ENCODE measurements around the gene VHLL. TPM values are rescaled to one million over a fixed set of nuclear protein-coding genes. Genes with fewer than 3 reads are reported as not detected.

VHLL gene
- total and polyA plus RNA-seq, 10 of the 15 experiments (the other 5 are each of a cell fraction or from before 2014, with no cell fraction given) = 0.23 TPM; not detected in 9

GRCh38 chr1:156282479-156283222 is 16.5 kb downstream of the VHLL start, which contains the start of gene SMG5 (continued):
- TF ChIP-seq SREBF1 (IDR thresholded peaks at IDR 0.05; ENCODE audit: low read length) (0 out of 2 replicates have a peak, but pooled peaks have one; percentile 13), SREBF2 (IDR thresholded peaks at IDR 0.05; ENCODE audit: low read length) (no peak), GABPA (IDR thresholded peaks at IDR 0.05; ENCODE audit: low read depth) (peak; percentile 88), SRF (IDR thresholded peaks at IDR 0.05; ENCODE audit: low read depth in 2 of 2, low read length in 2 of 2) (peak in 1 of 2 experiments; percentile 76; a peak in 2 of 4 replicates), RELA (IDR thresholded peaks at IDR 0.05; ENCODE audit: borderline replicate concordance, partially characterized antibody) (peak; percentile 47), TCF7 (IDR thresholded peaks at IDR 0.05; ENCODE audit: borderline replicate concordance) (peak; percentile 47; the same call in 1 of the 2 replicates), CREB1 (IDR thresholded peaks at IDR 0.05; ENCODE audit: low read depth) (peak; percentile 71), BHLHE40 (IDR thresholded peaks at IDR 0.05; ENCODE audit: borderline replicate concordance in 1 of 2, low read depth in 2 of 2, low read length in 1 of 2) (peak; percentile 22 to 61; a peak in 2 of 4 replicates), SIX5 (IDR thresholded peaks at IDR 0.05; ENCODE audit: low read depth, low read length, severe bottlenecking) (peak; percentile 86), SIN3A (IDR thresholded peaks at IDR 0.05; ENCODE audit: low read depth, low read length) (peak; percentile 93), BCL11A (IDR thresholded peaks at IDR 0.05; ENCODE audit: low read depth, low read length) (no peak), POU2F2 (IDR thresholded peaks at IDR 0.05; ENCODE audit: borderline replicate concordance, low read depth, low read length) (peak; percentile 79; the same call in 2 of the 3 replicates), CBFB (IDR thresholded peaks at IDR 0.05; ENCODE audit: low read depth) (peak; percentile 98), MYC (IDR thresholded peaks at IDR 0.05; ENCODE audit: insufficient read depth, insufficient read length, insufficient replicate concordance, low read length, severe bottlenecking) (peak; percentile 59), EGR1 (IDR thresholded peaks at IDR 0.05; ENCODE audit: borderline replicate concordance in 1 of 2, low read depth in 2 of 2, low read length in 2 of 2) (peak in 1 of 2 experiments; percentile 66; a peak in 1 of 3 replicates), STAT1 (conservative IDR thresholded peaks at IDR 0.05) (peak; percentile 90; the same call in 1 of the 2 replicates), IRF4 (IDR thresholded peaks at IDR 0.05; ENCODE audit: low read depth, low read length) (peak; percentile 77), CEBPZ (IDR thresholded peaks at IDR 0.05; ENCODE audit: low read depth, low read length) (no peak; the same call in 1 of the 2 replicates), NFXL1 (IDR thresholded peaks at IDR 0.05; ENCODE audit: borderline replicate concordance) (no peak), ATF7 (IDR thresholded peaks at IDR 0.05; ENCODE audit: low read depth) (peak; percentile 67), HDAC2 (IDR thresholded peaks at IDR 0.05) (no peak), RAD21 (IDR thresholded peaks at IDR 0.05; ENCODE audit: insufficient read depth, low read depth, low read length) (no peak)
- TF ChIP-seq, protein P1, sequence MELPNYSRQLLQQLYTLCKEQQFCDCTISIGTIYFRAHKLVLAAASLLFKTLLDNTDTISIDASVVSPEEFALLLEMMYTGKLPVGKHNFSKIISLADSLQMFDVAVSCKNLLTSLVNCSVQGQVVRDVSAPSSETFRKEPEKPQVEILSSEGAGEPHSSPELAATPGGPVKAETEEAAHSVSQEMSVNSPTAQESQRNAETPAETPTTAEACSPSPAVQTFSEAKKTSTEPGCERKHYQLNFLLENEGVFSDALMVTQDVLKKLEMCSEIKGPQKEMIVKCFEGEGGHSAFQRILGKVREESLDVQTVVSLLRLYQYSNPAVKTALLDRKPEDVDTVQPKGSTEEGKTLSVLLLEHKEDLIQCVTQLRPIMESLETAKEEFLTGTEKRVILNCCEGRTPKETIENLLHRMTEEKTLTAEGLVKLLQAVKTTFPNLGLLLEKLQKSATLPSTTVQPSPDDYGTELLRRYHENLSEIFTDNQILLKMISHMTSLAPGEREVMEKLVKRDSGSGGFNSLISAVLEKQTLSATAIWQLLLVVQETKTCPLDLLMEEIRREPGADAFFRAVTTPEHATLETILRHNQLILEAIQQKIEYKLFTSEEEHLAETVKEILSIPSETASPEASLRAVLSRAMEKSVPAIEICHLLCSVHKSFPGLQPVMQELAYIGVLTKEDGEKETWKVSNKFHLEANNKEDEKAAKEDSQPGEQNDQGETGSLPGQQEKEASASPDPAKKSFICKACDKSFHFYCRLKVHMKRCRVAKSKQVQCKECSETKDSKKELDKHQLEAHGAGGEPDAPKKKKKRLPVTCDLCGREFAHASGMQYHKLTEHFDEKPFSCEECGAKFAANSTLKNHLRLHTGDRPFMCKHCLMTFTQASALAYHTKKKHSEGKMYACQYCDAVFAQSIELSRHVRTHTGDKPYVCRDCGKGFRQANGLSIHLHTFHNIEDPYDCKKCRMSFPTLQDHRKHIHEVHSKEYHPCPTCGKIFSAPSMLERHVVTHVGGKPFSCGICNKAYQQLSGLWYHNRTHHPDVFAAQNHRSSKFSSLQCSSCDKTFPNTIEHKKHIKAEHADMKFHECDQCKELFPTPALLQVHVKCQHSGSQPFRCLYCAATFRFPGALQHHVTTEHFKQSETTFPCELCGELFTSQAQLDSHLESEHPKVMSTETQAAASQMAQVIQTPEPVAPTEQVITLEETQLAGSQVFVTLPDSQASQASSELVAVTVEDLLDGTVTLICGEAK (IDR thresholded peaks at IDR 0.05; ENCODE audit: borderline replicate concordance) = peak; percentile 100

Measured in GM12878 (cell line).